ENCODE measurements around the gene PKD1. TPM values are rescaled to one million over a fixed set of nuclear protein-coding genes. Genes with fewer than 3 reads are reported as not detected.

Gene PKD1
- total RNA-seq, 1 donor: 125 TPM

DNA sequence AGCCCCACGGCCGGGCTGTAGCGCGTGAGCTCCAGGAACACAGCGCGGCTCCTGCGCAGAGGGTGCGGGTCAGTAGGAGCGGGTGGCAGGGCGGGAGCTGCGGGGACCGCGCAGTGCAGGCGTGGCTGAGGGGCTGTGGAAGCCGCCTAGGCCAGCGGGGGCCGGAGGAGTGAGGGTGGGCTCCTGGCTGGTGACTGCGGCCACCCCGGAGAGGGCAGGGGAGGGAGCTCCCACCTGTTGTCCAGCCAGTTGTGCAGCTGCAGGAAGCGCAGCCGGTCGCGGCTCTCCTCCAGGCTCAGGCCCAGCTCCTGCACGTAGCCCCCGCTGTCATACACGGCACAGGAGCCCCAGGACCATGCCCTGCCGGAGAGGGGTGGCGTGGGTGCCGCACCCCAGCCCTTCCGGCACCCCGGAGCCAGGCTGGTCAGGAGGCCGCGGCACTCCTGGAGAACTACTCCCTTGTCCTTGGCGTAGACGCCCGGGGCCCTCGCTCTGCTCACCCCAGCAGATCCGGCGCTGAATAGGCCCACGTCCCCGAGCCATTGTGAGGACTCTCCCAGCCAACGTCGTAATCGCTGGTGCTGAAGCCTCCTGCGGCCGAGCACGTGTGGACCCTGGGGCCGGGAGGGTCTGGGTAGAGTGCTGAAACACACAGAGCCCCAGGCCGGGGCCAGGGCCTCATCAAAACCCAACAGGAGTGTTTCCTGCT, 44.0 kb downstream of the PKD1 start:
- no peak for DNase-seq (ENCODE audit: low read depth in 2 of 3, low spot score in 2 of 3)

DNA sequence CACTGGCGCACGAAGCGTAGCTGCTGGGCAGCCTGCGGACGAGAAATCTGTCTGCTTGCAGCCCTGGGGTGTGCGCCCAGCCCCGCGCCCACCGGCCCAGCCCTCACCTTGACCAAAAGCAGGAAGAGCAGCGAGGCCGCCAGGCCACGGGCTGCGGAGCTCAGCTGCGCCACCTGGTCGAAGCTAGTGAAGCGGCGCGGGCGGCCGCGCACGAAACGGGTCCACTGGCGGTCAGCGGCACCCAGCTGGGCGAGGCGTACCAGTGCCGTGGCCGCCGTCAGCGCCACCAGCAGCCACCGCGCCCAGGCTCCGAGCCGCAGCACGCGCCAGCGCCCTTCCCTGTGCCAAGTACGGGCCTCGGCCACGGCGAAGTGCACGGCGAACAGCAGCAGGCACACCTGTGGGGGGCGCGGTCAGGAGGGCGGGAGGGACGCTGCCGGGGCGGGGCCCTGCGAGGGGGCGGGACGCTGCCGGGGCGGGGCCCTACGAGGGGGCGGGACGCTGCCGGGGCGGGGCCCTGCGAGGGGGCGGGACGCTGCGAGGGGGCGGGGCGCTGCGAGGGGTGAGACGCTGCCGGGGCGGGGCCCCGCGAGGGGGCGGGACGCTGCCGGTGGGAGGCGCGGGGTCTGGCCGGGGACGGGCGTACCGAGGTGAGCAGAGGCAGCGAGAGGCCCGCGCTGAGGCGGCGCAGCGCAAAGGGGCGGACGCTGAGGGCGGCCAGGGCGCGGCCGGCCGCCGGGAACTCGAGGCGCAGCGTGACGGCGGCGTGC, 44.7 kb downstream of the PKD1 start:
- DNase-seq (ENCODE audit: low read depth in 2 of 3, low spot score in 2 of 3): peak in 1 of 3 donors; percentile 10

DNA sequence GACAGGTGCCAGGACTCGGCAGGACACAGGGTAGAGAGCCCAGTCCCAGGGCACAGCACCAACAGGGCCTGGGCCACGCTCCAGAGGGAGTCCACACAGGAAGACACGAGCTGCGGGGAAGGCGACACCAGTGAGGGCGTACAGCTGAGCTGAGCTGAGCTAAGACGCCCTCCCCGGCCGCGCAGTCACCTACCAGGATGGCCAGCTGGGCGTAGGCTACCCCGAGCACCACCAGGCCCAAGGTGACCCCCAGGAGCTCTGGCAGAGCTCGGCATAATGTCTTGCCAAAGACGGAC, 45.3 kb downstream of the PKD1 start:
- DNase-seq (ENCODE audit: low read depth in 2 of 3, low spot score in 2 of 3): no peak

DNA sequence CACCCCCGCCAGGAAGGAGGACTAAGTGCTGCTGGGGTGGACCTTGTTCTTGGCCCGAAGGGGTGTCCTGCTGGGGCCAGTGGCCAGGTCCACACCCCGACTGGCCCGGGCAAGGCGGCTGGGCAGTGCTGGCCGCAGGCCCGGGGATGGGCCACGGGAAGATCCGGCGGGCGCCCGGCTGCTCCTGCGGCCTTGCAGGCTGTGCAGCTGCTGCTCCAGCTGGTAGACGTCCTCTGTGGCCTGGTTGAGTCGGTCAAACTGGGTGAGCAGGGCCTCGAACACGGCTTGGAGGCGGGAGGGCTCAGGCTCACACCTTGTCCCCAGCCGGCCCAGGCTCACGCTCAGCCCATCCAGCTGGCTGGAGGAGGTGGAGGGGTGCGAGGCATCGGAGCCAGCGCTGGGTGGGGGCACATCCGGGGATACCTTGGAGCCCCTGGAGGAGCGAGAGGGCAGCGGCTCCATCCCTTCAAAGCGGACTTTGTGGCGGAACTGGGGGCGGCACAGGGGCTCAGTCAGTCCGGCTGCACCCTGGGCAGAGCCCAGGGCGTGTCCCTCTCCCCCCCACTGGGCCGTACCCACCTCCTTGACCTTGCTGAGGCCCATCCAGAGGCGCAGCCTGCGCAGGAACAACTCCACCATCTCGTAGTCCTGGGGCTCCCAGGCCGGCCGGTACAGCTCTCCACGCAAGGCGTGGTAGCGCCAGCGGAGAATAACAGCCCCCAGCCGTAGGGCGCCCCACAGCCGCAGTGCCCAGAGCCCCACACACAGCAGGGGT, 45.8 kb downstream of the PKD1 start:
- no peak for DNase-seq (ENCODE audit: low read depth in 2 of 3, low spot score in 2 of 3)

DNA sequence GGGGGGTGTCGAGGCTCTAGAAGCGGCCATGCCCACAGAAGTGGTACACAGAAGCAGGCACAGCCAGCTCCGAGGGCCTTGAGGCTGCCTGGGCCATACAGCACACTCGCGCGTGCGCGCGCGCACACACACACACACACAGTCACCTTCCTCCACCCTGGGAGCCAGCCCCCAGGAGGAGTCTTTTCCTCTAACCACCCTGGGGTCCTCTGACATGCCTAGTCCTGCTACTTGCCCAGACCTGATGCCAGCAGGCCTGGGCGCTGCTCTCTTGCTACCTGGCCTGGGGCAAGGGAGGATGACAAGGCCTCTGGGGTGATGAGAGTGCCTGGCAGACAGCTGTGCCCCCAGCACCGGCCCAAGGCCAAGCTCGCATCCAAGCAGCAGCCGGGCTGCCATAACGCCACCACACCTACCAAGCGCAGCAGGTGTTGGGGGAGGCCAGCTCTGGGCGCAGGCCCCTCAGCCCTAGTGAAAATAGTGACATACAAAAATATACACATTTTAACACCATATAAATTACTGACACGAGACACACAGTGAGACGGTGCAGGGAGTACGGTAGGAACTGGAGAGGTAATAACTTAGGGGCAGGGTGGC, 46.8 kb downstream of the PKD1 start:
- DNase-seq (ENCODE audit: low read depth in 2 of 3, low spot score in 2 of 3): no peak

DNA sequence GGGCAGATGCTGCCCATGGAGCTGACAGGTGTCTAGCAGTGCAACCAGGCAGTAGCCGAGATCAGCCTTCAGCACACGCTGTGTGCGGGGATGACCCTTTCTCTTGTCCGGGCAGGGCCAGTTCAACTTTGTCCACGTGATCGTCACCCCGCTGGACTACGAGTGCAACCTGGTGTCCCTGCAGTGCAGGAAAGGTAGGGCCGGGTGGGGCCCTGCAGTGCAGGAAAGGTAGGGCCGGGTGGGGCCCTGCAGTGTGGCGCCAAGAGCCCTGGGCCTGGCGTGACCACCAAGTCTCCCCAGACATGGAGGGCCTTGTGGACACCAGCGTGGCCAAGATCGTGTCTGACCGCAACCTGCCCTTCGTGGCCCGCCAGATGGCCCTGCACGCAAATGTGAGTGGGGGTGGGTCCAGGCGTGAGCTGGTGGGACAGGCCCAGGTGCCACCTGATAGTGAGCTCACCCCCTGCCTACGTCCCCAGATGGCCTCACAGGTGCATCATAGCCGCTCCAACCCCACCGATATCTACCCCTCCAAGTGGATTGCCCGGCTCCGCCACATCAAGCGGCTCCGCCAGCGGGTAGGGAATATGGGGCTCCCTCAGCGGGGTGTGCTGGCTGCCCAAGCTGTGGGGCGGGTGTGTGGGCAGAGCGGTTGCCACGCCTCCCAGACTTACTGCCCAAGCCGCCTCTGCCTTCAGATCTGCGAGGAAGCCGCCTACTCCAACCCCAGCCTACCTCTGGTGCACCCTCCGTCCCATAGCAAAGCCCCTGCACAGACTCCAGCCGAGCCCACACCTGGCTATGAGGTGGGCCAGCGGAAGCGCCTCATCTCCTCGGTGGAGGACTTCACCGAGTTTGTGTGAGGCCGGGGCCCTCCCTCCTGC, 47.7 kb downstream of the PKD1 start:
- DNase-seq (ENCODE audit: low read depth in 2 of 3, low spot score in 2 of 3): no peak

DNA sequence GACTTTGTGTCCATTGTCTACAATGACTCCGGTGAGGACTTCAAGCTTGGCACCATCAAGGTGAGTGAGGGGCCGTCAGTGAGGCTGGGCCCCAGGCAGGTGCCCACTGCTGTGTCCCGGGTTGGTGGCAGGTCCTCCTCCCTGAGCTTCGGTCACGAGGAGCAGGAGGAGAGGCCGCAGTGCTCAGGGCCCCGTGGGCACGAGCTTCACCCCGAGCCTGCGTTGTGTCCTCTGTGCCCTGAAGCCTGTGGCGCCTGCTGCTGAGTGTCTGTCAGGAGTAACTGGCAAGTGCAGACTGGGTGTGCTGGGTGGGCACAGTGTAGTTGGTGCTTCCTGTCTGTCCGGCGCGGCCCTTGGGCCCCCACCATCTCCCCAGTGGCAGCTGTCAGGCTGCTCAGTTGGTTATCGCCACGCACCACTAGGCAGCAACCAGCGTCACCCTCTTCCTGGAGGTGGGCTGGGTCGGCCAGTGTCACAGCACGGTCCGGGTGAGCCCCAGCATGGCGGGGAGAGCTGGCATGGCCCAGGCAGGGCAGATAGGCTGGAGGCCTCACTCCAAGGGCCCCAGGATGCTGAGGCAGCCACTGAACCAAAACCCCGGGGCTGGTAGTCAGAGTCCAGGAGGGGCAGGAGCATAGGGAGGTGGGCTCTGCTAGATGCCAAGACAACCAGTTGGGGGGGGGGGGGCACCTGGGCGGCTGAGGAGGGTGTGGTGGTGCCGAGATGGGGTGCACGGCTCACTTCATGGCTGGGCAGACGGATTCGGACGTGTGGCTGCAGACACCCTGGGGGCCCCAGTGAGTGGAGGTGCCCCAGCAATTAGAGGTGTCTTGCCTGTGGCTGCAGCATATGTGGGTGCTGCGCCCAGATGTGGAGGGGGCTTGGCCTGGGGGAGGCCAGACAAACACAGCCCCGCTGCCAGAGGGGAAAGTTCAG, 48.6 kb downstream of the PKD1 start:
- DNase-seq (ENCODE audit: low read depth in 2 of 3, low spot score in 2 of 3): no peak

DNA sequence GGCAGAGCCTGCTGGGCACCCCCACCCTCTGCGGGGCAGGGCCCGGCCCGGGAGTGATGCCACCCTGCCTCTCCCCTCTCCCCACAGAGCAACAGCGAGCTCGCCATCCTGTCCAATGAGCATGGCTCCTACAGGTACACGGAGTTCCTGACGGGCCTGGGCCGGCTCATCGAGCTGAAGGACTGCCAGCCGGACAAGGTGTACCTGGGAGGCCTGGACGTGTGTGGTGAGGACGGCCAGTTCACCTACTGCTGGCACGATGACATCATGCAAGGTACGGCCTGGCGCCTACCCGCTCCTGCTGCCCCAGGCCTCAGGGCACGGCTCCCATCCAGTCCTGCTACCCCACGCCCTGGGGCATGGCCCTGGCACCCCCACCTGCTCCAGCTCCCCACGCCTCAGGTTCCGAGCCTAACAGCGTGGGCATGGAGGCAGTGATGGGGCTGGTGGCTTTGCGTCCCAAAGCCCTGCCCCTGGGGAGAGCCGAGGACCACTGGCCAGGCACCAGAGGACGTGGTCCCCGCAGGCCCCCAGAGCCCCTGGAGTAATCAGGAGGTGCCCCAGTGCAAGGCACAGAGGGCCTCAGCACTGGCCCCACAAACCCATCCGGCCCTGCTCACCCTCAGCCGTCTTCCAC, 49.5 kb downstream of the PKD1 start:
- no peak for DNase-seq (ENCODE audit: low read depth in 2 of 3, low spot score in 2 of 3)

DNA sequence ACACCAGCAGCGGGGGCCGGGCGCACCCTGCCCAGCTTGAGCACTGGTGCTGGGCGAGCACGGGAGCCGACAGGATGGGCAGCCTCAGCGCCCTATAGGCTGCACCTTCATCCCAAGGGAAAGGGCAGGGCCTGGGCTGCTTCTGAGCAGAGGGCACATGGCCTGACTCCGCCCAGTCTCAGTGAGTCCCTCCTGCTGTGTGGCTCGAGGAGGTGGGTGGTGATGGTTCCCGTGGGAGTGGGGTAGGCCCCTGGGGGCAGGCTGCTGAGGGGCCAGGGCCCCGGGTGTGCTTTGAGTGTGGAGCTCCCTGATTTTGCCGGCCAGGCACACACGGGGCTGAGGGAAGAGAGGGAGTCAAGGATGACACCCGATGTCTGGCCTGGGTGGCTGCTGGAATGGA, 50.0 kb downstream of the PKD1 start:
- DNase-seq (ENCODE audit: low read depth in 2 of 3, low spot score in 2 of 3): no peak

DNA sequence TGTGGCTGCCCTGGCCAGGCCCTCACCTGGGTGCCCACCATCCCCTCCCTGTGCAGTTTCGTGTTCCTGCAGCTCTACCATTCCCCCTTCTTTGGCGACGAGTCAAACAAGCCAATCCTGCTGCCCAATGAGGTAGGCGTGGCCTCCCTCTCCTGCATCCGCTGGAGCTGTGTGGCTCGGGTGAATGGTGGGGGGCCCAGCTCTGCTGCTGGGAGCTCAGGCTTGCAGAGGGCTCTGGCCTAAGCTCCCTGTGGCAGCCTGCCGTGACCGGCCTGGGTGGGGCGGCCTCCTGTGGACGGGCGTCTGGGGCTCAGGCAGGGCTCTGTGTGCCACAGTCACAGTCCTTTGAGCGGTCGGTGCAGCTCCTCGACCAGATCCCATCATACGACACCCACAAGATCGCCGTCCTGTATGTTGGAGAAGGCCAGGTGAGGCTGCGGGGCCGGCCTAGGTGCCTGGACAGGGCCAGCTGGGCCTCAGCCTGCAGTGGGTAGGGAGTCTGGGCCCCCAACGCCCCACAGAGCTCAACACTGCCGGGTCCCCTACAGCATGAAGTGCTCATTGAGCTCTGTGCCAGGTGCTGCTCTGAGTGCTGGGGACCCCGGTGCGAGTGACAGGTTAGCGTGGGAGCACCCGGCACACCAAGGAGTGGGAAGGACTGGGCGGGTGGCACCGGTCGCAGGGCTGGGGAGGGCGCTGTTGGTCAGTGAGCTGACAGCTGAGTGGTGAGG, 50.6 kb downstream of the PKD1 start:
- DNase-seq (ENCODE audit: low read depth in 2 of 3, low spot score in 2 of 3): no peak

DNA sequence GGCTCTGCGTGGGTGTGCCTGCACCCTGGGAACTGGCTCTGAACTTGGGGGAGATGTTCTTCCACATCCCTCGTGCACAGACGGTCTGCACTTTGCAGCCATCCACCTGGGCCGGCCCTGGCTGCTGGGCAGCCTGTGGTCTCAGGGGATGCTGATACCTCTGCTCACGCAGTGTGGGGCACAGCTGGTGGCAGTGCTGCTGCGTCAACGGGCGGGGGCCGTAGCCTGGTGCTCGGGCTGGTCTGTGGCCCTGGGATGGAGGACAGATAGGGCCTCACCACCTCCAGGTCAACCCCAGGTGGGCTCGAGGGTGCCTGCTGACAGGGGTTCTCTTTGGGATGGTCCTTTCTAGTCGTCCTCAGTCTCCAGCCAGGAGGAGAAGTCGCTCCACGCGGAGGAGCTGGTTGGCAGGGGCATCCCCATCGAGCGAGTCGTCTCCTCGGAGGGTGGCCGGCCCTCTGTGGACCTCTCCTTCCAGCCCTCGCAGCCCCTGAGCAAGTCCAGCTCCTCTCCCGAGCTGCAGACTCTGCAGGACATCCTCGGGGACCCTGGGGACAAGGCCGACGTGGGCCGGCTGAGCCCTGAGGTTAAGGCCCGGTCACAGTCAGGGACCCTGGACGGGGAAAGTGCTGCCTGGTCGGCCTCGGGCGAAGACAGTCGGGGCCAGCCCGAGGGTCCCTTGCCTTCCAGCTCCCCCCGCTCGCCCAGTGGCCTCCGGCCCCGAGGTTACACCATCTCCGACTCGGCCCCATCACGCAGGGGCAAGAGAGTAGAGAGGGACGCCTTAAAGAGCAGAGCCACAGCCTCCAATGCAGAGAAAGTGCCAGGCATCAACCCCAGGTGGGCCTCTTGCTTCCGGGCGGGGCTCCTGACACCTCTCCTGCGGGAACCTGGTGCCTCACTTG, 51.6 kb downstream of the PKD1 start:
- DNase-seq (ENCODE audit: low read depth in 2 of 3, low spot score in 2 of 3): no peak

DNA sequence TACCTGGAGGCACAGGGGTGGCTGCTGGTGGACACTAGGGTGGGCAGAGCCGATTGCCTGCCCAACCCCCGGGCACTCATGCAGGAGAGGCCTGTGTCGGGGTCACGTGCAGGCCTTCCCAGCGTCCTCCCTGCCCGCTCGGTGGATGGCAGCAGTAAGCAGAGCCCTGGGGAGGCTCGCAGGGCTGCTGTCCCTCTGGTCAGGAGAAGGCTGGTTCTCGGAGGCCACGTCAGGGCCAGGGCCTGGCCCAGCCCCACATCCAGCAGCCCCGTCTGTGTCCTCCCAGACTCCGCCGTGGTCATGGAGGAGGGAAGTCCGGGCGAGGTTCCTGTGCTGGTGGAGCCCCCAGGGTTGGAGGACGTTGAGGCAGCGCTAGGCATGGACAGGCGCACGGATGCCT, 52.3 kb downstream of the PKD1 start:
- DNase-seq (ENCODE audit: low read depth in 2 of 3, low spot score in 2 of 3): no peak

DNA sequence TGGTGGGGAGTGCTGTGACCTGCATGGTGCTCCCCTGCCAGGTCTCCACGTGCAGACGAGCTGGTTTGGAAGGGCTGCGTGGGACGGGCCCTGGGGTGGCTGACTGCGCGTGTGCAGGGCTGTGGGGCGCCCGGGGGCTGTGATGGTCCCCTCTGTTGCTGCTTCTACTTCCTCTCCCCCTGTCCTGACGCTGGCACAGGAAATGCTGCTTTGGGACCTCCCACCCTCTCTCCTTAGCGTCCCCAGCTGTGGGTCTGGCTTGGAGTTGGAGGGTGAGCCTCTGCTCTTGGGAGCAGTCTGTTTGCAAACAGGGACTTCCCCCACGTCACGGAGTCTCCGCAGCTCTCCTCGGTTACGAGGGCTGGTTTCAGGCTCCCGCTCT, 52.7 kb downstream of the PKD1 start:
- DNase-seq (ENCODE audit: low read depth in 2 of 3, low spot score in 2 of 3): no peak

DNA sequence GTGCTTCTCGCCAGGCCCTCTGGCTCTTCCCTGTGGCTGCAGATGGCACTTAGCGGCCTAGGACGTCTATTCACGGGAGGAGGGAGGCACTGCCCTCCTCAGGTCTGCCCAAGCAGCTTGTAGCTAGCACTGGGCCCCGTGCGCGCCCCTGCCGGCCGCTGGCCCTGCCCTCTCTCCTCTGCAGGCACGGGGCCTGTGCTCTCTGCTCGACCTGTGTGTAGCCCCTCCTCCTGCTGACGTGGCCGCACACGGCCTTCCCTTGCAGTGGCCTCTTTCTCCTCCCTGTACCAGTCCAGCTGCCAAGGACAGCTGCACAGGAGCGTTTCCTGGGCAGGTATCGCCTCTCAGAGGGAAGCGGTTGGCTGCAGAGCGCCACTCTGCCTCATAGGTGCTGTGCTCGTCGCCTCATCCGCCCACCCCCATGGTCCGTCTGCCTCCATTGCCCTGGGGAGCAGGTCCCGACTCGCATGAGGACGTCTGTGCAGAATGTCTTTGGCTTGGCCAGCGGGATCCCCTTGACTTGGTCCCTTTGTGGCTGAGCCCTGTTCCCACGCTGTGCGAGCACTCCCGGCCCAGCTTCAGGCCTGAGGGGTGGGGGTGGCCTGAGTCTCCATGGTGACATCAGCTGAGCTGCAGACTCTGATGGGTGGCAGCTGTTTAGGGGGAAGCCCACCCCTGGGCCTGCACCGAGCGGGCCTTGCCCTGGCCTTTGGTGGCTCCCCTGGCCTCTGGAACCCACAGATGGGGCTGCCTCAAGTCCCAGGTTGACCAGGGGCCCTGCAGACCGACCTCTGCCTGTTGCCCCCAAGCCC, 53.3 kb downstream of the PKD1 start:
- no peak for DNase-seq (ENCODE audit: low read depth in 2 of 3, low spot score in 2 of 3)

DNA sequence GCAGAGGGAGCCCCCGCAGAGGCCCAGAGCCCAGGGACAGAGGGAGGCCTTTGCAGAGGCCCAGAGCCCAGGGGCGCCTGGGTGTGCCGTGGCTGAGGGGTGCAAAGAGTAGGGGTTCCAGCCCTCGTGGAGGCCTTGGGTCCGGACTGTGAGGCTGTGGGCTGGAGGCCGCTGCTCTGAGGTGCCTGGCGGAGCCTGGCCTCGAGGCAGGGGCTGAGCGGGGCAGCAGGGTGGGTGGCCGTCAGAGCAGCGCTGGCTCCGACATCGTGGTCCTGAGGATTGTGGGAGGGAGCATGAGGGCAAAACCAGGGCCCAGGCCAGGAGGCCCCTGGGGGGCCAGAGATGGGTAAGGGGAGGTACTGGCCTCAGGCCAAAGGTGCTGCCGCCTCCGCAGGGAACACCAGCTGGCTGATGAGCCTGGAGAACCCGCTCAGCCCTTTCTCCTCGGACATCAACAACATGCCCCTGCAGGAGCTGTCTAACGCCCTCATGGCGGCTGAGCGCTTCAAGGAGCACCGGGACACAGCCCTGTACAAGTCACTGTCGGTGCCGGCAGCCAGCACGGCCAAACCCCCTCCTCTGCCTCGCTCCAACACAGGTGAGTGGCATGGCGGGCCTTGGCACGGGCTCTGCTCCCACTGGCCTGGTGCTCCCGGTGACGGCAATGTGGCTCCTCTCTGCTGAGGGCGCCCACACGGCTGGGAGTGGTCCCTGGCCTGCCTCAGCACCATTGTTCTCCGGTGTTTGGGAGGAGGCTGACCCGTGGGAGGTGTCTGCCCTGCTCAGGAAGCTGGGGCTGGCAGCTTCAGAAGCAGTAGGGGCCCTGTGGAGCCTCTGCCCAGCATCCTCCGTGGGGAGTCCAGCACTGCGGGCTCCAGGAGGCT, 54.3 kb downstream of the PKD1 start:
- DNase-seq (ENCODE audit: low read depth in 2 of 3, low spot score in 2 of 3): no peak

All from hematopoietic multipotent progenitor cell (in vitro differentiated cells).